PC-3 (cell line): ENCODE measurements around the gene KLHL21. TPM values are rescaled to one million over a fixed set of nuclear protein-coding genes. Genes with fewer than 3 reads are reported as not detected.

ENCODE experiments used
- ATAC-seq: fragments of 200-7000 bp; cut with Tn5 transposase; 2 replicates; pipeline ENCODE4 v1.9.1; 2020; ENCODE audit warnings: mild to moderate bottlenecking, moderate library complexity
- BruUV-seq: library from RNA; stranded (reverse); fragments of 400-500 nt; replicated peaks from 2 replicates; lab custom pipeline; 2021; lab: Mats Ljungman, UMichigan
- CTCF ChIA-PET: fragments of 300-600 bp; sonication (Branson Sonifier 250); formaldehyde crosslinking; loops from one replicate; lab custom pipeline; 2022; ENCODE audit warnings: antibody characterized with exemption; lab: Charles Lee
- POLR2A ChIA-PET: fragments of 300-600 bp; sonication (Branson Sonifier 250); formaldehyde crosslinking; loops from one replicate; lab custom pipeline; 2022; ENCODE audit warnings: antibody characterized with exemption; ENCODE audit not compliant: unreplicated experiment; lab: Charles Lee
- DNase-seq: peaks from one replicate; pipeline ENCODE4 v3.0.0-alpha.2; 2015
- H2AFZ ChIP-seq: fragments of 300-600 bp; sonication (generic); 2 replicates; pipeline ENCODE4 v1.6.0; 2016; ENCODE audit warnings: antibody characterized with exemption, low read length
- H3F3A ChIP-seq: fragments of 300-600 bp; sonication (generic); one replicate; pipeline ENCODE4 v1.6.0; 2017; ENCODE audit warnings: antibody characterized with exemption, low read length, control low read depth, mild to moderate bottlenecking; ENCODE audit not compliant: unreplicated experiment
- H3K27ac ChIP-seq: fragments of 300-600 bp; sonication (generic); 2 replicates; pipeline ENCODE4 v1.5.1; 2016; ENCODE audit warnings: mild to moderate bottlenecking, low read length
- H3K27me3 ChIP-seq: fragments of 300-600 bp; sonication (generic); 2 replicates; pipeline ENCODE4 v1.6.1; 2016; ENCODE audit warnings: low read length, mixed read lengths
- H3K36me3 ChIP-seq: fragments of 300-600 bp; sonication (generic); 2 replicates; pipeline ENCODE4 v1.6.1; 2016; ENCODE audit warnings: low read depth, mixed run types, low read length, mixed read lengths
- H3K4me1 ChIP-seq: fragments of 300-600 bp; sonication (generic); 2 replicates; pipeline ENCODE4 v1.5.1; 2016; ENCODE audit warnings: low read length; ENCODE audit not compliant: insufficient read depth
- H3K4me2 ChIP-seq: fragments of 300-600 bp; sonication (generic); 2 replicates; pipeline ENCODE4 v1.6.0; 2016; ENCODE audit warnings: low read length
- H3K4me3 ChIP-seq: fragments of 300-600 bp; sonication (generic); 2 replicates; pipeline ENCODE4 v1.5.1; 2016; ENCODE audit warnings: mild to moderate bottlenecking, low read length, mixed read lengths
- H3K79me2 ChIP-seq: fragments of 300-600 bp; sonication (generic); 2 replicates; pipeline ENCODE4 v1.6.1; 2017; ENCODE audit warnings: low read length, mixed read lengths
- H3K9ac ChIP-seq: fragments of 300-600 bp; sonication (generic); 2 replicates; pipeline ENCODE4 v1.6.0; 2016; ENCODE audit warnings: mild to moderate bottlenecking, low read length
- H3K9me2 ChIP-seq: fragments of 300-600 bp; sonication (generic); replicated peaks from 2 replicates; pipeline ENCODE4 v1.6.1; 2016; ENCODE audit warnings: mixed run types, low read length, mixed read lengths
- H3K9me3 ChIP-seq: fragments of 300-600 bp; sonication (generic); 2 replicates; pipeline ENCODE4 v1.6.1; 2016; ENCODE audit warnings: low read length, mixed read lengths
- H4K20me1 ChIP-seq: fragments of 300-600 bp; sonication (generic); 2 replicates; pipeline ENCODE4 v1.6.1; 2016; ENCODE audit warnings: low read length, mixed read lengths
- CTCF ChIP-seq: fragments of 300-600 bp; sonication (generic); conservative IDR thresholded peaks from 2 replicates; pipeline ENCODE4 v1.5.1; 2017; ENCODE audit warnings: antibody characterized with exemption, low read depth, mild to moderate bottlenecking, low read length
- EZH2 ChIP-seq: fragments of 300-600 bp; sonication (generic); IDR thresholded peaks from one replicate; pipeline ENCODE4 v1.6.1; 2017; ENCODE audit warnings: antibody characterized with exemption, mild to moderate bottlenecking, low read length; ENCODE audit not compliant: unreplicated experiment
- EZH2phosphoT487 ChIP-seq: fragments of 300-600 bp; sonication (generic); IDR thresholded peaks from 2 replicates; pipeline ENCODE4 v1.6.1; 2018; ENCODE audit warnings: mild to moderate bottlenecking, antibody characterized with exemption, low read length, borderline replicate concordance
- intact Hi-C: fragments of 100-400 bp; cut with micrococcal nuclease; formaldehyde crosslinking; loops from 2 replicates; pipeline ENCODE4 v1.9.0; 2023
- total RNA-seq: library from RNA; depleted of rRNA; stranded (reverse); fragments of >200 nt; gene quantifications from 2 replicates; pipeline ENCODE4 v1.2.3, GENCODE V29; 2014

KLHL21 gene
- total RNA-seq, 1 experiment from 2014 or later = 82.5 TPM

DNA sequence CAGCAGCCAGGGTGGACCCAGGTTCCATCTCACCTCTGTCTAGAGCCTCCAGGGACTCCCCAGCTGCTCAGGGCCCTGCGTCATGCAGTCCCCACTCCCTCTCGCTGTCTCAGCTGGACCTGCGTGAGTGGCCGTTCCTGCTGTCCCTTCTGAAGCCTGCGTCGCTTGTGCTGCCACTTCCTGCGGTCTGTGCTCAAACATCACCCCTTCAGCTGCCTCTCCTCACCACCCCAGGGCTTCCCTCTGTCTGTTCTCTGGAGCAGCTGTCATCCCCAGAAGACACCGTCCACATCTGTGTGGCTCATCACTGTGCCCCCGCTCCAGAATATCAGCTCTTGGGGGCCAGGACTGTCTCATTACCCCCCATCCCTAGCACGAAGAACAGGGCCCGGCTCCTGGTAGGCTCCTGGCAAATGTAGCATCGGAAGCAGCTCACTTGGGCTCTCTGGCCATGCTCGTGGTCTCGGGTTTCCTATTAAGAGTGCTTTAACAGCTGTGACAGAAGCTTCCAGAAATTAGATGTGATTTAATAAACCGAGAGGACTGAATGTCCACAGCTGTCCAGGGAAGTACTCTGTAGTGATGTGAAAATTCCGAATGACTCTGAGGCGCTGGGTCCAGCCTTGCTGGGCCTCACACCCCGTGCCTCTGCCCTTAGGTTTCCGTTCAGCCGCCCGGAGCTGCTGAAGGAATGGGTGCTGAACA, 25.3 kb upstream of the KLHL21 start:
- peaks cover 27% of the 10 kb centered on the region for H3K36me3 ChIP-seq
- CTCF ChIA-PET = no interaction called here

GRCh38 chr1:6627031-6627430, 24.4 kb upstream of the KLHL21 start:
- intact Hi-C loops = loop anchor here (5.0 kb wide), 1 partner anchor 140 kb away; no protein-coding TSS in a partner anchor
- DNase-seq (no peak), ATAC-seq (no peak)
- Histone ChIP-seq H3F3A (peaks cover 5% of the 10 kb centered on the region), H3K27me3 (no peaks in the 10 kb centered on the region), H3K4me1 (peaks cover 13% of the 10 kb centered on the region), H3K4me3 (no peak overlapping the region), H3K79me2 (peaks cover 41% of the 10 kb centered on the region), H3K36me3 (peaks cover 26% of the 10 kb centered on the region), H3K4me2 (no peak overlapping the region), H4K20me1 (0 out of 2 replicates have a peak, but pooled peaks cover 3% of the 10 kb centered on the region), H3K9me2 (no peaks in the 10 kb centered on the region), H3K9ac (no peak overlapping the region), H3K9me3 (no peaks in the 10 kb centered on the region), H3K27ac (no peak overlapping the region), H2AFZ (no peak overlapping the region)
- TF ChIP-seq EZH2 (no peak), EZH2phosphoT487 (no peak), CTCF (no peak)
- ChIA-PET CTCF (no interaction called here), POLR2A (no interaction called here)
- BruUV-seq = no TSS peak

More for the DNA sequence above, 25.3 kb upstream of the KLHL21 start:
- Histone ChIP-seq H3K4me3 (no peak overlapping the region), H3K9ac (no peak overlapping the region), H4K20me1 (0 out of 2 replicates have a peak, but pooled peaks cover 3% of the 10 kb centered on the region), H3K4me2 (no peak overlapping the region), H3K27me3 (no peaks in the 10 kb centered on the region), H3K4me1 (peaks cover 13% of the 10 kb centered on the region), H3K79me2 (peaks cover 33% of the 10 kb centered on the region), H3K27ac (no peak overlapping the region), H3K9me2 (no peaks in the 10 kb centered on the region), H3F3A (peaks cover 5% of the 10 kb centered on the region), H3K9me3 (no peaks in the 10 kb centered on the region), H2AFZ (no peak overlapping the region)
- ATAC-seq (no peak), DNase-seq (no peak)
- TSS peak; percentile 0 for BruUV-seq
- POLR2A ChIA-PET = no interaction called here
- intact Hi-C loops = loop anchor here (5.0 kb wide), 1 partner anchor 141 kb away; no protein-coding TSS in a partner anchor
- no peak for TF ChIP-seq EZH2phosphoT487
- TF ChIP-seq CTCF = no peak
- TF ChIP-seq EZH2 = no peak
